ENCODE measurements around the gene COL21A1. TPM values are rescaled to one million over a fixed set of nuclear protein-coding genes. Genes with fewer than 3 reads are reported as not detected.

Gene COL21A1
- total RNA-seq, 4 donors from 2014 or later, result 0.47 to 0.67 TPM; not detected in 2

DNA sequence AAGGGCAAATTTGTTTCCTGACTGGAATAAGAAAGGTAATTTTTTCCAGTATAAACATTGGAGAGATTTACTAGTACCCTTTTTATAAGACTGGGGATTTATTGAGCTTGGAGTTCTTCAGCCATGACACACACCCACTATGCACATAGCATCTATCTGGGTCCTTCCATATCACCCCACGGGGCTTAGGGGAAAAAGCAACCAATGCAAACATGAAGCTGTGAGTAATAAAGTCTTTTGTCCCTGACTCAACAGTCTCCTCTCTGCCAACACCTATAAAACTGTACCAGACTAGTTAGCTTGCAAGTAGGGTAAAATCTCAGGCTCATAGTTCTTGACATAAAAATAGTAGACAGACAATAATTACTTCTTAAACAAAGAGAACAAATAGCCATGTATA lies 23.4 kb downstream of the COL21A1 start:
- Histone ChIP-seq H3K27ac (no peak overlapping the region), H3K9me3 (no peaks in the 10 kb centered on the region), H3K4me3 (no peak overlapping the region), H3K27me3 (no peaks in the 10 kb centered on the region), H3K36me3 (no peaks in the 10 kb centered on the region), H3K4me1 (no peaks in the 10 kb centered on the region)
- no peak for TF ChIP-seq POLR2A (IDR thresholded peaks at IDR 0.05)
- TF ChIP-seq, protein P1, sequence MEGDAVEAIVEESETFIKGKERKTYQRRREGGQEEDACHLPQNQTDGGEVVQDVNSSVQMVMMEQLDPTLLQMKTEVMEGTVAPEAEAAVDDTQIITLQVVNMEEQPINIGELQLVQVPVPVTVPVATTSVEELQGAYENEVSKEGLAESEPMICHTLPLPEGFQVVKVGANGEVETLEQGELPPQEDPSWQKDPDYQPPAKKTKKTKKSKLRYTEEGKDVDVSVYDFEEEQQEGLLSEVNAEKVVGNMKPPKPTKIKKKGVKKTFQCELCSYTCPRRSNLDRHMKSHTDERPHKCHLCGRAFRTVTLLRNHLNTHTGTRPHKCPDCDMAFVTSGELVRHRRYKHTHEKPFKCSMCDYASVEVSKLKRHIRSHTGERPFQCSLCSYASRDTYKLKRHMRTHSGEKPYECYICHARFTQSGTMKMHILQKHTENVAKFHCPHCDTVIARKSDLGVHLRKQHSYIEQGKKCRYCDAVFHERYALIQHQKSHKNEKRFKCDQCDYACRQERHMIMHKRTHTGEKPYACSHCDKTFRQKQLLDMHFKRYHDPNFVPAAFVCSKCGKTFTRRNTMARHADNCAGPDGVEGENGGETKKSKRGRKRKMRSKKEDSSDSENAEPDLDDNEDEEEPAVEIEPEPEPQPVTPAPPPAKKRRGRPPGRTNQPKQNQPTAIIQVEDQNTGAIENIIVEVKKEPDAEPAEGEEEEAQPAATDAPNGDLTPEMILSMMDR (IDR thresholded peaks at IDR 0.05), result no peak
- no peak for DNase-seq

DNA sequence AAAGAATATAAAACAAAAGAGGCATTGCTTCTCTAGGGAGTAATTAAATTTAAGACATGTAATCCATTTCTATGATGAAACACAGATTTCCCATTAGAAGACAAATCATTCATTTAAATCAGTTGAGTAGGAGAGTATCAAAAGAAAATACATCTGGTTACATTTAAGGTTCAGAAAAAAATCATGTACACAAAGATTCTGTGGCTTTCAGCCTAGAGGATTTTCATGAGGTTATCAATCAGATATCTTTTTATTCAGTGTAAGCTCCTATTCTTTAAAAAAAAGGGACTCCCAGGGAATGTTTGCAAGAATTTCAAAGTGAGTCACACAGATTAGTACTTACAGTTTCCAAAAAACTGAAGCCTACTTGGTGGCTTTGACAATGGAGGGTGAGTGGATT lies 24.9 kb downstream of the COL21A1 start:
- Histone ChIP-seq H3K27me3 (no peaks in the 10 kb centered on the region), H3K4me1 (no peaks in the 10 kb centered on the region), H3K27ac (no peak overlapping the region), H3K9me3 (no peaks in the 10 kb centered on the region), H3K36me3 (no peaks in the 10 kb centered on the region), H3K4me3 (no peak overlapping the region)
- TF ChIP-seq, protein P1 (IDR thresholded peaks at IDR 0.05), result no peak
- TF ChIP-seq POLR2A (IDR thresholded peaks at IDR 0.05), result no peak
- no peak for DNase-seq

DNA sequence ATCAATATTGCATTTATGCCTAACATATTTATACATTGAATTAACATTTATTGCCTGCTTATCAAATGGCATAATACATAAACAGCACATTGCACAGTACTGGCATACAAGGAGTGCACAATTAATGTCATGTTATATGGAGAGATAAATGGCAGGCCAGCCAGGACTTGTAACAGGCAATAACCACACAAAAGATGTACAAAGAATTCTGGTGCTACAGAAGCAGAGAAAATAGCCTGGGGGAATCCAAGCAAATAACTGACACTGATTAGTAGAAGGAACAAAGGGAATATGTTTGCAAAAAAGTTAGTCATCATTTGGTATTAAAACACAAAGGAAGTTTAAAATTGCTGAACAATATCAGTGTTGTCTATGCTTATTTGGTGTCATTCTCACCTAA lies 27.3 kb downstream of the COL21A1 start:
- no peak overlapping the region for H3K4me3 ChIP-seq
- DNase-seq, result no peak
- H3K9me3 ChIP-seq, result no peaks in the 10 kb centered on the region
- no peaks in the 10 kb centered on the region for H3K4me1 ChIP-seq
- no peak overlapping the region for H3K27ac ChIP-seq
- H3K36me3 ChIP-seq, result no peaks in the 10 kb centered on the region
- H3K27me3 ChIP-seq, result no peaks in the 10 kb centered on the region
- TF ChIP-seq POLR2A (IDR thresholded peaks at IDR 0.05), result no peak
- TF ChIP-seq, protein P1 (IDR thresholded peaks at IDR 0.05), result no peak

DNA sequence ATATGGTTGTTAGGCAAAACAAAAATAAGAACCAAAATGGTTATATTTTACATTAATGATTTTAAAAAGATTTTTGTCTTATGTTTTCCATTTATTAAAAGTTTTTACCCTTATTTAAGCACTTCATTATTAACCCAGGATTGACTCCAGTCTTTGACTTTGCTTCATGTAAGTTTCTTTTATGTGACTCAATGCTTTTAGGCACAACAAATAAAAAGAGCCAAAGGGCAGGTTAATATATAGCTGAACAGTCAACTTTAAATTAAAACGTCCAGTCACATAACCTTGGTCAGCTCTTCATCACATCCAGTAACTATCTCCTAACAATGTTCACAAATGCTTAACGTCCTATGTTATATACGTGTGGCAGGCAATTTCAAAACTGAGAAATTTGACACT lies 32.7 kb downstream of the COL21A1 start:
- no peak for DNase-seq
- H3K4me3 ChIP-seq, result no peak overlapping the region
- no peaks in the 10 kb centered on the region for H3K36me3 ChIP-seq
- H3K27me3 ChIP-seq, result no peaks in the 10 kb centered on the region
- no peak overlapping the region for H3K27ac ChIP-seq
- no peaks in the 10 kb centered on the region for H3K9me3 ChIP-seq
- no peaks in the 10 kb centered on the region for H3K4me1 ChIP-seq
- TF ChIP-seq, protein P1 (IDR thresholded peaks at IDR 0.05), result no peak
- TF ChIP-seq POLR2A (IDR thresholded peaks at IDR 0.05), result no peak

DNA sequence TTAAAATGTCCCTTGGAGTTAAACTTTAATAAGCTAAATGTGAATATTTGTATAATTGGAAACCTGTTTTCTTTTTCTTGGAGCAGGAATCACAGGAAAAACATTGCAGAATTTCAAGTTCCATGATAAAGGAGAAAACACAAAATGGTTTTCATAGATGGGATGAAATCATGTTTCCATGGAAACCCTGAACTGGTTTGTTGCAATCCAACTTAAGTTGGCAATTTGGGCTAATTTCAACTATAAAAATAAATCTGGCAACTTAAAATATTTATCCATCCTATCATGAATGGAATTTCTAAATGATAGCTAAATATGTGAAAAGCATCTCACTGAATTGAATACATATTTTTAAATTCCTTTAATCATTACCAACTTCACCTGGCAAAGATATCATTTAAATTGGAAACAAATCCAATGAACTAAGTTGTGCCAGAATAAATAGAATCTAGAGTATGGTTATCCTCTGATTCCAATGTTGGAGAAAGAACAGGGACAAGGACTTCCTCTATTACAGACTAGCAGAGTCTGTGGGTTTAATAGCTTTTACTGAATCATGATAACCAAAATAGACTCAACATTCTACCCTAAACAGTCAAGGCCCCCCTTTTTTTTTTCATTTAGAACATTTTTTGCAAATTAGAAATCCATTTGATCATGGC lies 33.2 kb downstream of the COL21A1 start:
- H3K4me3 ChIP-seq, result no peak overlapping the region
- no peak overlapping the region for H3K27ac ChIP-seq
- no peak for TF ChIP-seq POLR2A (IDR thresholded peaks at IDR 0.05)
- TF ChIP-seq, protein P1 (IDR thresholded peaks at IDR 0.05), result no peak
- no peak for DNase-seq
- no peaks in the 10 kb centered on the region for H3K36me3 ChIP-seq
- H3K27me3 ChIP-seq, result no peaks in the 10 kb centered on the region
- H3K4me1 ChIP-seq, result no peaks in the 10 kb centered on the region
- no peaks in the 10 kb centered on the region for H3K9me3 ChIP-seq

DNA sequence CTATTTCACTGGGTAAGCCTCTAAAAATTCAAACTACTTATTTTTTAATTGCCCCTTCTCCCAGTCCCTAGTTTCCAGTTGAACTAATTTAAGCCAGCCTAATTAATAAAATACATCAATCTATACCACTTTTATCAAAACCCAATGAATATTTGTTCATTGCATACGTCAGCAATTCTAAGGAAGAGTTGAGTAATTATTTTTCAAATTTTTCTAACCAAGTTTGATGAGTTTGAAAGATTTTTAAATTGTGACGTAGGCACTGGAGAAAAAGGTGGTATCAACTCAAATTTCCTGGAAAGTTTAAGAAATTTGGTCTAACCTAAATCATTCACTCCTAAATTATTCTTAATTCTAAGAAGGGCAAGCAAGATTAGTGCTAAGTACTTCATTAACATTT lies 35.7 kb downstream of the COL21A1 start:
- DNase-seq, result no peak
- no peak overlapping the region for H3K27ac ChIP-seq
- no peak for TF ChIP-seq POLR2A (IDR thresholded peaks at IDR 0.05)
- TF ChIP-seq, protein P1 (IDR thresholded peaks at IDR 0.05), result no peak
- no peaks in the 10 kb centered on the region for H3K27me3 ChIP-seq
- H3K4me1 ChIP-seq, result no peaks in the 10 kb centered on the region
- no peaks in the 10 kb centered on the region for H3K36me3 ChIP-seq
- no peaks in the 10 kb centered on the region for H3K9me3 ChIP-seq
- H3K4me3 ChIP-seq, result no peak overlapping the region
